Suprapubic skin (tissue), 4 donors: ENCODE data around the gene HDAC5. TPM values are rescaled to one million over a fixed set of nuclear protein-coding genes. Genes with fewer than 3 reads are reported as not detected.

Experiments
- DNase-seq, 2 donors: peaks; one replicate each; pipeline ENCODE4 v3.0.0-alpha.2; 2019; ENCODE audit warnings: low spot score in 2 of 2
- H3K27ac ChIP-seq: fragments of 200-600 bp; sonication (generic); one replicate; pipeline ENCODE4 v1.5.1; 2019
- H3K27me3 ChIP-seq: fragments of 200-600 bp; sonication (generic); one replicate; pipeline ENCODE4 v1.5.1; 2019
- H3K36me3 ChIP-seq: fragments of 200-600 bp; sonication (generic); one replicate; pipeline ENCODE4 v1.5.1; 2019
- H3K4me1 ChIP-seq: fragments of 200-600 bp; sonication (generic); one replicate; pipeline ENCODE4 v1.5.1; 2019
- H3K4me3 ChIP-seq: fragments of 200-600 bp; sonication (generic); one replicate; pipeline ENCODE4 v1.5.1; 2019; ENCODE audit warnings: mild to moderate bottlenecking
- H3K9me3 ChIP-seq: fragments of 200-600 bp; sonication (generic); one replicate; pipeline ENCODE4 v1.5.1; 2019
- EP300 ChIP-seq: sonication (generic); formaldehyde crosslinking; IDR thresholded peaks from one replicate; pipeline ENCODE4 v1.6.1; 2017; ENCODE audit warnings: antibody characterized with exemption
- POLR2A ChIP-seq, 2 donors: fragments of 450-650 bp; IDR thresholded peaks; one replicate each; pipeline ENCODE4 v1.6.1; 2017; ENCODE audit warnings: antibody characterized with exemption in 2 of 2, mild to moderate bottlenecking in 2 of 2, moderate library complexity in 2 of 2
- POLR2AphosphoS5 ChIP-seq, 3 donors: sonication (generic); formaldehyde crosslinking; IDR thresholded peaks; one replicate each; pipeline ENCODE4 v1.6.1; 2017; ENCODE audit warnings: antibody characterized with exemption in 3 of 3
- WGBS: methylation state at CpG from one replicate; pipeline ENCODE4 v1.1.5; 2018; 5-methylcytosine and 5-hydroxymethylcytosine counted together
- total RNA-seq, 4 donors: library from RNA; depleted of rRNA; stranded (reverse); fragments of >200 nt; gene quantifications; one replicate each; pipeline ENCODE4 v1.1.0, GENCODE V29; 2016
- TF ChIP-seq, protein P1 (sequence below), 2 donors: fragments of 200-600 bp in 1 of 2; fragments of 450-650 bp in 1 of 2; sonication (generic) in 1 of 2; IDR thresholded peaks; one replicate each; pipeline ENCODE4 v1.5.1; 2016 to 2019; ENCODE audit warnings: antibody characterized with exemption in 2 of 2, mild to moderate bottlenecking in 1 of 2, moderate library complexity in 1 of 2

Gene HDAC5
- total RNA-seq, 4 donors from 2014 or later, result 135 to 197 (median 168) TPM

DNA sequence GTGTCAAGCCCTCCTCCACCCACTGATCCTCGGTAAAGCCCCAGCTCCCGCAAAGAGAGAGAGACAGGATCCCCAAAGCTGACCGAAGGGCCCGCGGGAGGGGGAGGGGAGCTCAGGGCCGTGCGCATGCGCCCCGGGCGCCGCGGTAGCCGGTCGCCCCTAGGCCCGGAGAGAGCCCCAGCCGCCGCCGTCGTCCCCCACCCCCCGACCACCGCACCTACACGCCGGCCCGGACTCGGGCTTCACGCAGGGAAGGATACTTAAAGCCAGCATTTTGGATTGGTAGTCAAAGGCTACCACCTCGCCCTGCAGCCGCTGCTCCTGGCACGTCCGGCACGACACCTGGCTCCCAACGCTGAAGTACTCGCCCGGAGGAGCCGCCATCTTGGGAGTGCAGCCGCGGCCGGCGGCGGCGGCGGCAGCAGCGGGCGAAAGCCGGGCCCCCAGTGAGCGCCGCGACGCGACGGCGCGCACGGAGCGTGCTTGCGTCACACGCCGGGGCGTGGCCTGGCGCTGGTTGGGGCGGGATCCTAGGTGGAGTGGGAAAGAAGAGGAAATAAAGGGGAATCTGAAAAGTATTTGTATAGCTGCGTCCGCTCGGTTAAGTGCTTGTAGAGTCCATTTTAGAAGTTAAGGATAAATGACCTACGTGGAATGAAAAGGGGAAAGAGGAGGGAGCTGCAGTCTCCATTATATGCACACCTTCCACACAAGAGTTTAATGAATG lies 57.1 kb downstream of the HDAC5 start, which contains the start of gene LSM12:
TSS of gene LSM12 (minus strand) at position 468 of the 727 bp plus-strand sequence. CDS start at position 384, 84 bp downstream.
- DNase-seq, result peak; percentile 91 to 92
- no peaks in the 10 kb centered on the region for H3K9me3 ChIP-seq
- peak within 1 kb of the TSS; percentile 80 for H3K4me3 ChIP-seq
- H3K4me1 ChIP-seq, result peaks cover 43% of the 10 kb centered on the region
- H3K27me3 ChIP-seq, result no peaks in the 10 kb centered on the region
- H3K27ac ChIP-seq, result peak within 1 kb of the TSS; percentile 94
- H3K36me3 ChIP-seq, result peaks cover 16% of the 10 kb centered on the region
- under 1% methylated on average over 49 of the region's 65 CpGs for WGBS
- TF ChIP-seq POLR2AphosphoS5 (IDR thresholded peaks at IDR 0.05) (no peak), POLR2A (IDR thresholded peaks at IDR 0.05) (peak in 1 of 2 donors; percentile 68), EP300 (no peak)
- TF ChIP-seq, protein P1, sequence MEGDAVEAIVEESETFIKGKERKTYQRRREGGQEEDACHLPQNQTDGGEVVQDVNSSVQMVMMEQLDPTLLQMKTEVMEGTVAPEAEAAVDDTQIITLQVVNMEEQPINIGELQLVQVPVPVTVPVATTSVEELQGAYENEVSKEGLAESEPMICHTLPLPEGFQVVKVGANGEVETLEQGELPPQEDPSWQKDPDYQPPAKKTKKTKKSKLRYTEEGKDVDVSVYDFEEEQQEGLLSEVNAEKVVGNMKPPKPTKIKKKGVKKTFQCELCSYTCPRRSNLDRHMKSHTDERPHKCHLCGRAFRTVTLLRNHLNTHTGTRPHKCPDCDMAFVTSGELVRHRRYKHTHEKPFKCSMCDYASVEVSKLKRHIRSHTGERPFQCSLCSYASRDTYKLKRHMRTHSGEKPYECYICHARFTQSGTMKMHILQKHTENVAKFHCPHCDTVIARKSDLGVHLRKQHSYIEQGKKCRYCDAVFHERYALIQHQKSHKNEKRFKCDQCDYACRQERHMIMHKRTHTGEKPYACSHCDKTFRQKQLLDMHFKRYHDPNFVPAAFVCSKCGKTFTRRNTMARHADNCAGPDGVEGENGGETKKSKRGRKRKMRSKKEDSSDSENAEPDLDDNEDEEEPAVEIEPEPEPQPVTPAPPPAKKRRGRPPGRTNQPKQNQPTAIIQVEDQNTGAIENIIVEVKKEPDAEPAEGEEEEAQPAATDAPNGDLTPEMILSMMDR (IDR thresholded peaks at IDR 0.05), result no peak

DNA sequence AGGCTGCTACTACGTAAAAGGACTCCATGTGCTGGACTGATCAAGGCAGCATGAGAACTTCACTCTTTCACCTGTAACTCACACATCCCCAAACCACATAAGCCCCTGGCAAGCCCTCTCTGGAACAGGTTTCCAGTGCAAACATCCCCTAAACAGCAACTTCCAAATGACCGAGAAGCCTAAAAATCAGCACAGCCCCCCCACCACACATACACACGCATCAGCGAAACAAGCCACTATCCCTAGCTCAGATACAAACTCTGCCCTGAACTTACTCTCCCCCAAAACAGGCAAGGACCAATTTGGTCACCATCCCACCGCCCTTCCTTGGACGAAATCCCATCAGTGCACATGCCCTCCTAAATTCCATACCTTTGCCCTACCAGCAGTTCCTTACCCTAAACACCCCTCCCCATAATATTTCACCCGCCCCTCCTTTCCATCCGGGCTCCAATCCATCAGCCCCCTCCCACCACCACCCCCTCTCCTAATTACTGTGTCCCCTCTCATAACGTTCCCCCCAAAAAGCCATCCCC lies 57.7 kb downstream of the HDAC5 start:
- H3K9me3 ChIP-seq, result no peaks in the 10 kb centered on the region
- H3K27ac ChIP-seq, result peak overlapping the region; percentile 94
- peaks cover 37% of the 10 kb centered on the region for H3K4me1 ChIP-seq
- H3K4me3 ChIP-seq, result peak overlapping the region; percentile 80
- peaks cover 19% of the 10 kb centered on the region for H3K36me3 ChIP-seq
- no peak for DNase-seq
- no peaks in the 10 kb centered on the region for H3K27me3 ChIP-seq
- TF ChIP-seq, protein P1 (IDR thresholded peaks at IDR 0.05), result no peak
- no peak for TF ChIP-seq EP300
- TF ChIP-seq POLR2A (IDR thresholded peaks at IDR 0.05), result no peak
- TF ChIP-seq POLR2AphosphoS5 (IDR thresholded peaks at IDR 0.05), result no peak
- 1% methylated on average over 9 of the region's 9 CpGs for WGBS

DNA sequence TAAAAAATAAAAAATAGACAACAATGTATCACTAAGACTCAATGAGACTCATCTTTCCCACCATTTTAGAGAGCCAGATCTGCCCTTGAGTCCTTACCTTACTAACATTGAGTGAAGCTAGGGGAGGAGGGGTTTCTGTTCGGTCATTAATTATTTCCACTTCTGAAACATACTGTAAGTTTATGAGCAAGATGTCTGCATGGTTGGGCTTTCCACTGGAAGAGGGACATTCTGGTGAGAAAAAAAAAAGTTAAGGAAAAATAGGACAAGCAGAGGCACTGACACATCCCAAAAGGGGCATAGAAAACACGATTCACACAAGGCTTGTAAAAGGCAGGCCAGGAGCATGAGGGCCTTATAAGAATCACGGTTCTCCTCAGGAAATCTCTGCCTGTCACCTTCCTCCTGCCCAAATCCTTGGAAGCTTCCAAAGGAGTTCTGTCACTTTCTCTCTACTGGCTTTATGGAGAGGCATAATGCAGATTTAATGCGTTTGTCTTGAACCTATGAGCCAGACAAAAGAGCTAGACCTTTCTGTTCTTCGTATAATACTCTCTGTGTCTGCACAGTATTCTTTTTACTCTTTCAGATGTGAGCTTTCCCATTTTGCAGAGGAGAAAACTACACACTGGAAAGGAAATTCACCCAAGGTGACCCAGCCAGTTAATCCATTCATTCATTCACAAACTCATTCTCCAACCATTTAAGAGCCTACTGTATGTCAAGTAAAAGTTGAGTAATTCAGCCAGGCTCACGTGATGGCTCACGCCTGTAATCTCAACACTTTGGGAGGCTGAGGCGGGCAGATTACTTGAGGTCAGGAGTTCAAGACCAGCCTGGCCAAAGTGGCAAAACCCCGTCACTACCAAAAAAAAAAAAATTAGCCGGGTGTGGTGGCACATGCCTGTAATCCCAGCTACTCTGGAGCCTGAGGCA lies 59.5 kb downstream of the HDAC5 start:
- H3K27me3 ChIP-seq, result no peaks in the 10 kb centered on the region
- H3K27ac ChIP-seq, result no peak overlapping the region
- H3K36me3 ChIP-seq, result peaks cover 34% of the 10 kb centered on the region
- no peak overlapping the region for H3K4me3 ChIP-seq
- H3K9me3 ChIP-seq, result no peaks in the 10 kb centered on the region
- WGBS, result 73% methylated on average over 10 of the region's 10 CpGs
- peaks cover 25% of the 10 kb centered on the region for H3K4me1 ChIP-seq
- DNase-seq, result no peak
- TF ChIP-seq, protein P1 (IDR thresholded peaks at IDR 0.05), result no peak
- TF ChIP-seq POLR2AphosphoS5 (IDR thresholded peaks at IDR 0.05) (no peak), EP300 (no peak), POLR2A (IDR thresholded peaks at IDR 0.05) (no peak)

DNA sequence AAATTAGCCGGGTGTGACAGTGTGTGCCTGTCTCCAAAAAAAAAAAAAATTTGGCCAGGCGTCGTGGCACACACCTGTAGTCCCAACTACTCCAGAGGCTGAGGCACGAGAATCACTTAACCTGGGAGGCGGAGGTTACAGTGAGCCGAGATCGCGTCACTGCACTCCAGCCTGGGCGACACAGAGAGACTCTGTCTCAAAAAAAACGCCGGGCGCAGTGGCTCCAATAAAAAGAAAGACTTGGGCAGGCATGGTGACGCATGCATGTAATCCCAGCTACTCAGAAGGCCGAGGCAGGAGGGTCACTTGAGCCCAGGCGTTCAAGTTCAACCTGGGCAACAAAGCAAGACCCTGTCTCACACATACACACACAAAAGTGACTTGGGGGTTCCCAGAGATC lies 60.6 kb downstream of the HDAC5 start:
- no peaks in the 10 kb centered on the region for H3K27me3 ChIP-seq
- peaks cover 42% of the 10 kb centered on the region for H3K36me3 ChIP-seq
- H3K27ac ChIP-seq, result no peak overlapping the region
- DNase-seq, result no peak
- no peaks in the 10 kb centered on the region for H3K9me3 ChIP-seq
- TF ChIP-seq EP300, result no peak
- no peak for TF ChIP-seq POLR2A (IDR thresholded peaks at IDR 0.05)
- TF ChIP-seq POLR2AphosphoS5 (IDR thresholded peaks at IDR 0.05), result no peak
- TF ChIP-seq, protein P1 (IDR thresholded peaks at IDR 0.05), result no peak
- H3K4me3 ChIP-seq, result no peak overlapping the region
- WGBS, result 89% methylated on average over 15 of the region's 15 CpGs
- H3K4me1 ChIP-seq, result peaks cover 25% of the 10 kb centered on the region
